ENCODE measurements around the gene IFNL2.
"Not testable (repeated sequence)": the region's sequence is repeated elsewhere in the genome, so short reads cannot be mapped to it uniquely, and the experiment has no call there.

DNA sequence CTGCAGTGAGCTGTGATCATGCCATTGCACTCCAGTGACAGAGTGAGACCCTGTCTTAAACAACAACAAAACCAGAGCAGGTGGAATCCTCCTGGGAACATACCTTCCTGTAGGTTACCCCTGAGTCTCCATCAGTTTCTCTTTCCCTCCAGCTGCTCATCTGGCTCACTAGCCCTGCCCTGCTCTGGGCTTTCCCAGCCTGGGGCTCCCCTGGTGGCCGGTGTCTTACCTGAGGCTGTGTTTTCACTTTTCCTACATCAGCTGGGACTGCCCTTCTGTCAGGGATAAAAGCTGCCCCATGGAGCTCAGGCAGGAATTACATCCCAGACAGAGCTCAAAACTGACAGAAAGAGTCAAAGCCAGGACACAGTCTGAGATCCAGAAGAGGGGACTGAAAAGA lies at the start of gene IFNL2:
- TF ChIP-seq EZH2 (IDR thresholded peaks at IDR 0.05; ENCODE audit: borderline replicate concordance, insufficient read depth, low read depth, low read length, poor library complexity, severe bottlenecking), result not testable (repeated sequence)
- TF ChIP-seq, protein P1, sequence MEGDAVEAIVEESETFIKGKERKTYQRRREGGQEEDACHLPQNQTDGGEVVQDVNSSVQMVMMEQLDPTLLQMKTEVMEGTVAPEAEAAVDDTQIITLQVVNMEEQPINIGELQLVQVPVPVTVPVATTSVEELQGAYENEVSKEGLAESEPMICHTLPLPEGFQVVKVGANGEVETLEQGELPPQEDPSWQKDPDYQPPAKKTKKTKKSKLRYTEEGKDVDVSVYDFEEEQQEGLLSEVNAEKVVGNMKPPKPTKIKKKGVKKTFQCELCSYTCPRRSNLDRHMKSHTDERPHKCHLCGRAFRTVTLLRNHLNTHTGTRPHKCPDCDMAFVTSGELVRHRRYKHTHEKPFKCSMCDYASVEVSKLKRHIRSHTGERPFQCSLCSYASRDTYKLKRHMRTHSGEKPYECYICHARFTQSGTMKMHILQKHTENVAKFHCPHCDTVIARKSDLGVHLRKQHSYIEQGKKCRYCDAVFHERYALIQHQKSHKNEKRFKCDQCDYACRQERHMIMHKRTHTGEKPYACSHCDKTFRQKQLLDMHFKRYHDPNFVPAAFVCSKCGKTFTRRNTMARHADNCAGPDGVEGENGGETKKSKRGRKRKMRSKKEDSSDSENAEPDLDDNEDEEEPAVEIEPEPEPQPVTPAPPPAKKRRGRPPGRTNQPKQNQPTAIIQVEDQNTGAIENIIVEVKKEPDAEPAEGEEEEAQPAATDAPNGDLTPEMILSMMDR (IDR thresholded peaks at IDR 0.05), result not testable (repeated sequence)

Data from B cell (primary cell).